HCT116 (cell line): ENCODE measurements around the gene EIF4G3. TPM values are rescaled to one million over a fixed set of nuclear protein-coding genes. Genes with fewer than 3 reads are reported as not detected.

ENCODE experiments used
- ATAC-seq: fragments of 200-7000 bp; cut with Tn5 transposase; 2 replicates; pipeline ENCODE4 v1.9.1; 2020; ENCODE audit warnings: mild to moderate bottlenecking, moderate library complexity
- BruUV-seq: library from RNA; stranded (reverse); fragments of 400-500 nt; replicated peaks from 2 replicates; lab custom pipeline; 2021; lab: Mats Ljungman, UMichigan
- CTCF ChIA-PET: fragments of 300-600 bp; sonication (Branson Sonifier 250); formaldehyde crosslinking; loops from one replicate; lab custom pipeline; 2021; ENCODE audit warnings: antibody characterized with exemption; lab: Charles Lee
- POLR2A ChIA-PET: fragments of 300-600, 350-600 bp; sonication (Branson Sonifier 250); formaldehyde crosslinking; loops from one replicate; lab custom pipeline; 2021; ENCODE audit warnings: antibody characterized with exemption; lab: Charles Lee
- RAD21 ChIA-PET, 2 experiments: fragments of 300-600 bp; sonication (Branson Sonifier 250); formaldehyde crosslinking; loops; one replicate each; lab custom pipeline; 2023; ENCODE audit warnings: low total read pairs in 2 of 2; ENCODE audit not compliant: uncharacterized antibody in 2 of 2, unreplicated experiment in 2 of 2, low non-redundant PET in 1 of 2; lab: Charles Lee
- DNase-seq: peaks from one replicate; pipeline ENCODE4 v3.0.0-alpha.2; 2010; ENCODE audit warnings: low read depth, low spot score
- H2AFZ ChIP-seq: fragments of 200-600 bp; shearing (Covaris generic), sonication (generic); 2 replicates; pipeline ENCODE4 v1.6.1; 2017; ENCODE audit warnings: low read depth, mixed run types, mixed read lengths, antibody characterized with exemption, low read length; ENCODE audit not compliant: poor library complexity, severe bottlenecking
- H3K27ac ChIP-seq: 2 replicates; pipeline ENCODE4 v1.5.1; 2012; ENCODE audit warnings: low read depth, low read length
- H3K27me3 ChIP-seq: fragments of 200-600 bp; sonication (generic); 2 replicates; pipeline ENCODE4 v1.6.1; 2016; ENCODE audit warnings: mixed run types, low read length, mixed read lengths; ENCODE audit not compliant: insufficient read depth
- H3K36me3 ChIP-seq, 2 experiments: fragments of 200-500 bp in 1 of 2; fragments of 200-600 bp in 1 of 2; sonication (Bioruptor generic) in 1 of 2; sonication (generic) in 1 of 2; 2 replicates each; pipeline versions ENCODE4 v1.5.1 to v1.6.1; 2014 to 2016; ENCODE audit warnings: low read length in 2 of 2, inconsistent platforms in 1 of 2, mixed read lengths in 1 of 2, mixed run types in 1 of 2; ENCODE audit not compliant: insufficient read depth in 2 of 2, control insufficient read depth in 1 of 2
- H3K4me1 ChIP-seq, 2 experiments: fragments of 200-600 bp in 1 of 2; sonication (generic) in 1 of 2; 2 replicates each; pipeline versions ENCODE4 v1.5.1 to v1.6.1; 2012 to 2017; ENCODE audit warnings: low read length in 2 of 2, inconsistent platforms in 1 of 2, mild to moderate bottlenecking in 1 of 2, mixed read lengths in 1 of 2, mixed run types in 1 of 2, moderate library complexity in 1 of 2; ENCODE audit not compliant: insufficient read depth in 2 of 2, control insufficient read depth in 1 of 2
- H3K4me2 ChIP-seq: fragments of 200-600 bp; sonication (generic); 2 replicates; pipeline ENCODE4 v1.6.1; 2017; ENCODE audit warnings: mixed run types, low read length, mixed read lengths
- H3K4me3 ChIP-seq, 2 experiments: fragments of 200-600 bp in 1 of 2; sonication (generic) in 1 of 2; replicated peaks in 1 of 2; 2 replicates each; pipeline ENCODE4 v1.5.1; 2011 to 2016; ENCODE audit warnings: low read length in 2 of 2, control low read depth in 1 of 2, low read depth in 1 of 2, mild to moderate bottlenecking in 1 of 2, mixed read lengths in 1 of 2, mixed run types in 1 of 2
- H3K79me2 ChIP-seq: fragments of 200-600 bp; sonication (generic); 2 replicates; pipeline ENCODE4 v1.6.1; 2017; ENCODE audit warnings: mild to moderate bottlenecking, mixed run types, low read length, moderate library complexity, mixed read lengths; ENCODE audit not compliant: insufficient read depth
- H3K9ac ChIP-seq: fragments of 200-600 bp; sonication (generic); 2 replicates; pipeline ENCODE4 v1.6.1; 2016; ENCODE audit warnings: low read length, mixed read lengths
- H3K9me2 ChIP-seq: fragments of 200-600 bp; sonication (generic), shearing (Covaris generic); 2 replicates; pipeline ENCODE4 v1.6.1; 2017; ENCODE audit warnings: mixed run types, mild to moderate bottlenecking, moderate library complexity; ENCODE audit not compliant: insufficient read depth
- H3K9me3 ChIP-seq, 2 experiments: fragments of 200-500 bp in 1 of 2; fragments of 200-600 bp in 1 of 2; sonication (Bioruptor generic) in 1 of 2; sonication (generic) in 1 of 2; 2 replicates each; pipeline ENCODE4 v1.6.1; 2014 to 2017; ENCODE audit warnings: low read length in 2 of 2, mixed read lengths in 2 of 2, inconsistent platforms in 1 of 2, low read depth in 1 of 2, mild to moderate bottlenecking in 1 of 2, mixed run types in 1 of 2, moderate library complexity in 1 of 2; ENCODE audit not compliant: control insufficient read depth in 1 of 2, insufficient read depth in 1 of 2
- H4K20me1 ChIP-seq: fragments of 200-600 bp; sonication (generic), shearing (Covaris generic); 2 replicates; pipeline ENCODE4 v1.6.1; 2017; ENCODE audit warnings: mixed run types, mild to moderate bottlenecking, moderate library complexity; ENCODE audit not compliant: insufficient read depth
- CTCF ChIP-seq, 3 experiments: fragments of 200-600 bp in 1 of 3; sonication (generic) in 1 of 3; IDR thresholded peaks in 2 of 3; conservative IDR thresholded peaks in 1 of 3; 2 replicates each; pipeline ENCODE4 v1.5.1; 2012 to 2017; ENCODE audit warnings: low read depth in 2 of 3, low read length in 2 of 3, antibody characterized with exemption in 1 of 3, borderline replicate concordance in 1 of 3, control low read depth in 1 of 3, mild to moderate bottlenecking in 1 of 3, mixed read lengths in 1 of 3, mixed run types in 1 of 3, moderate library complexity in 1 of 3; ENCODE audit not compliant: insufficient read depth in 1 of 3
- EGR1 ChIP-seq: IDR thresholded peaks from 2 replicates; pipeline ENCODE4 v1.6.1; 2012; ENCODE audit warnings: low read depth
- EZH2 ChIP-seq: fragments of 200-600 bp; sonication (generic); IDR thresholded peaks from 2 replicates; pipeline ENCODE4 v1.6.1; 2017; ENCODE audit warnings: antibody characterized with exemption, mixed run types
- JUND ChIP-seq: IDR thresholded peaks from 2 replicates; pipeline ENCODE4 v1.6.1; 2012
- POLR2A ChIP-seq: IDR thresholded peaks from 2 replicates; pipeline ENCODE4 v1.7.0; 2011; ENCODE audit warnings: borderline replicate concordance; ENCODE audit not compliant: insufficient read depth, insufficient read length; ENCODE audit errors: extremely low read depth
- RAD21 ChIP-seq: IDR thresholded peaks from 2 replicates; pipeline ENCODE4 v1.6.1; 2012; ENCODE audit warnings: low read depth, mild to moderate bottlenecking
- SIN3A ChIP-seq: IDR thresholded peaks from 2 replicates; pipeline ENCODE4 v1.6.1; 2012; ENCODE audit warnings: low read depth
- SRF ChIP-seq: IDR thresholded peaks from 2 replicates; pipeline ENCODE4 v1.6.1; 2012; ENCODE audit warnings: low read depth
- TCF7L2 ChIP-seq: IDR thresholded peaks from 2 replicates; pipeline ENCODE4 v1.7.0; 2011; ENCODE audit warnings: borderline replicate concordance, inconsistent platforms; ENCODE audit not compliant: insufficient read depth, insufficient read length; ENCODE audit errors: extremely low read depth
- YY1 ChIP-seq: IDR thresholded peaks from 2 replicates; pipeline ENCODE4 v1.6.1; 2011; ENCODE audit warnings: low read length, low read depth, moderate library complexity, mild to moderate bottlenecking; ENCODE audit not compliant: insufficient replicate concordance; ENCODE audit errors: extremely low read depth
- ZBTB33 ChIP-seq: IDR thresholded peaks from 2 replicates; pipeline ENCODE4 v1.6.1; 2011; ENCODE audit warnings: mild to moderate bottlenecking, low read length, moderate library complexity; ENCODE audit not compliant: insufficient replicate concordance; ENCODE audit errors: extremely low read depth
- ZNF274 ChIP-seq: fragments of 200-500 bp; sonication (Bioruptor generic); IDR thresholded peaks from 2 replicates; pipeline ENCODE4 v1.6.1; 2014; ENCODE audit warnings: mild to moderate bottlenecking, low read depth, low read length, inconsistent platforms
- intact Hi-C: fragments of 100-400 bp; cut with micrococcal nuclease; formaldehyde crosslinking; loops from 2 replicates; pipeline ENCODE4 v1.10.0; 2022
- total RNA-seq: library from RNA; stranded (reverse); gene quantifications from one replicate; pipeline ENCODE4 v1.2.1, GENCODE V29; 2021; ENCODE audit not compliant: unreplicated experiment
- TF ChIP-seq, protein P1 (sequence below): IDR thresholded peaks from 2 replicates; pipeline ENCODE4 v1.6.1; 2012; ENCODE audit warnings: low read depth

EIF4G3 gene
- total RNA-seq, 1 experiment from 2014 or later, result 40.1 TPM

GRCh38 chr1:21051177-21051825 is 125.4 kb downstream of the EIF4G3 start:
- ATAC-seq (no peak), DNase-seq (no peak)
- Histone ChIP-seq H3K9ac (no peak overlapping the region), H3K9me3 (no peaks in the 10 kb centered on the region), H2AFZ (no peak overlapping the region), H3K27me3 (no peaks in the 10 kb centered on the region), H3K79me2 (no peaks in the 10 kb centered on the region), H3K9me2 (peaks cover 3% of the 10 kb centered on the region; the same call in 1 of the 2 replicates), H3K4me2 (no peak overlapping the region), H3K27ac (no peak overlapping the region), H3K4me1 (no peaks in the 10 kb centered on the region), H3K4me3 (no peak overlapping the region), H4K20me1 (no peaks in the 10 kb centered on the region), H3K36me3 (no peaks in the 10 kb centered on the region)
- TF ChIP-seq JUND, result no peak
- no peak for TF ChIP-seq YY1
- TF ChIP-seq SIN3A, result no peak
- TF ChIP-seq RAD21, result no peak
- no peak for TF ChIP-seq EZH2
- TF ChIP-seq, protein P1, sequence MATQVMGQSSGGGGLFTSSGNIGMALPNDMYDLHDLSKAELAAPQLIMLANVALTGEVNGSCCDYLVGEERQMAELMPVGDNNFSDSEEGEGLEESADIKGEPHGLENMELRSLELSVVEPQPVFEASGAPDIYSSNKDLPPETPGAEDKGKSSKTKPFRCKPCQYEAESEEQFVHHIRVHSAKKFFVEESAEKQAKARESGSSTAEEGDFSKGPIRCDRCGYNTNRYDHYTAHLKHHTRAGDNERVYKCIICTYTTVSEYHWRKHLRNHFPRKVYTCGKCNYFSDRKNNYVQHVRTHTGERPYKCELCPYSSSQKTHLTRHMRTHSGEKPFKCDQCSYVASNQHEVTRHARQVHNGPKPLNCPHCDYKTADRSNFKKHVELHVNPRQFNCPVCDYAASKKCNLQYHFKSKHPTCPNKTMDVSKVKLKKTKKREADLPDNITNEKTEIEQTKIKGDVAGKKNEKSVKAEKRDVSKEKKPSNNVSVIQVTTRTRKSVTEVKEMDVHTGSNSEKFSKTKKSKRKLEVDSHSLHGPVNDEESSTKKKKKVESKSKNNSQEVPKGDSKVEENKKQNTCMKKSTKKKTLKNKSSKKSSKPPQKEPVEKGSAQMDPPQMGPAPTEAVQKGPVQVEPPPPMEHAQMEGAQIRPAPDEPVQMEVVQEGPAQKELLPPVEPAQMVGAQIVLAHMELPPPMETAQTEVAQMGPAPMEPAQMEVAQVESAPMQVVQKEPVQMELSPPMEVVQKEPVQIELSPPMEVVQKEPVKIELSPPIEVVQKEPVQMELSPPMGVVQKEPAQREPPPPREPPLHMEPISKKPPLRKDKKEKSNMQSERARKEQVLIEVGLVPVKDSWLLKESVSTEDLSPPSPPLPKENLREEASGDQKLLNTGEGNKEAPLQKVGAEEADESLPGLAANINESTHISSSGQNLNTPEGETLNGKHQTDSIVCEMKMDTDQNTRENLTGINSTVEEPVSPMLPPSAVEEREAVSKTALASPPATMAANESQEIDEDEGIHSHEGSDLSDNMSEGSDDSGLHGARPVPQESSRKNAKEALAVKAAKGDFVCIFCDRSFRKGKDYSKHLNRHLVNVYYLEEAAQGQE, result no peak
- no peak for TF ChIP-seq ZNF274
- no peak for TF ChIP-seq EGR1
- no peak for TF ChIP-seq POLR2A
- no peak for TF ChIP-seq CTCF (IDR thresholded peaks at IDR 0.05 in 2 of 3, conservative IDR thresholded peaks at IDR 0.05 in 1 of 3; ENCODE audit: borderline replicate concordance in 1 of 3, insufficient read depth in 1 of 3, low read depth in 2 of 3, low read length in 2 of 3)
- no peak for TF ChIP-seq TCF7L2
- TF ChIP-seq SRF, result no peak
- TF ChIP-seq ZBTB33, result no peak
- ChIA-PET CTCF (no interaction called here), POLR2A (no interaction called here), RAD21 (no interaction called here)
- no TSS peak for BruUV-seq
- intact Hi-C loops, result no loop called here
